Fibroblast of skin of left biceps (primary cell): ENCODE measurements around the gene RCC2.

Experiments
- DNase-seq, 2 experiments: peaks; one replicate each; pipeline ENCODE4 v3.0.0-alpha.2; 2013; ENCODE audit warnings: low read depth in 2 of 2

The RCC2 gene

DNA sequence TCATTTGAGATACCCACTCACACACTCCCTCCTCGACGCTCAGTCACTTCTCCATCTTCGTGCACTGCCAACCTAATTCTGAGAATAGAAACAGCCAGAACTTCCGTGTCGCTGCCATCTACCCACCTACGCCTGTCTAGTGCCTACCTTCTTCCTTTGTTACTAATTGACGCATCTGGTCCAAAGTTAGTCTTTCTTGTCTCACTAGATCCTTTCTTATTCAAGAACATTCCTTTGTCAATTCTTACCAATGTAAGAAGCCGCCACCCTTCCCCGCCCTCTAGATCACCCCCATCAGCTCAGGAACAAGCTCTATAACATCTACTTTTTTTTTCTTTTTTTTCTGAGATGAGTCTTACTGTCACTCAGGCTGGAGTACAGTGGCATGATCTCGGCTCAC, 63.8 kb downstream of the RCC2 start:
- no peak for DNase-seq

DNA sequence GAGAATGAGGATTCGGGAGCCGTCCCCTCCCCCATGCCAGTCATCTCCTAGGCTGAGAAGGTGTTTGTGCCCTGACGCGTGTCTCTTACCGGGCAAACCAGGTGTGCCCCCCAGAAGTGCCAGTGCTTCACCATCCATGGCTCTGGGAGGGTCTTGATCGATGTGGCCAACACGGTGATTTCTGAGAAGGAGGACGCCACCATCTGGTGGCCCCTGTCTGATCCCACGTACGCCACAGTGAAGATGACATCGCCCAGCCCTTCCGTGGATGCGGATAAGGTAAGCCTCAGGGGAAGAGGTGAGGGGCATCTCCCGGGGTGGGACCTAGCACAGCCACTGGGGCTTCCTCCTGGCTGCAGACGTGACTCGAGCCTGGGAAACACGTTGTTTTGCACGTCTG, 66.5 kb downstream of the RCC2 start:
- no peak for DNase-seq

DNA sequence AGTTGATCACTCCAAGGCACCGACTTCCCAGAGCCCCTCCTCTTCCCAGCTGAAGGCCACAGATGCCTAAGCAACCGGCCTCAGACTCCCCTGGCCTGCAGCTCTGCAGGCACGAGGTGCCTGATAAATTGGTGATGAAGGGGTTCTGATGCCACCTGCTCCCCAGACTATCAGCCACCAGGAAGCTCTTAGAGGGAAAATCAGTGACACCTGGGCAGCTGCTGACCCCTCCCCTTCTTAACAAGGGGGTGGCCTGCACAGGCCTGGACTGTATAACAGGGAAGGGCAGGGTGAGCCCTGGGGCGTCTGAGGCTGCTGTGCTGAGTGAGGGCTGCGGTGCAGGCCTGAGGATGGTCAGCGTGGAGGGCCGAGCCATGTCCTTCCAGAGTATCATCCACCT, 67.6 kb downstream of the RCC2 start, which contains the start of gene PADI6:
Gene PADI6, plus strand, starts transcription at position 301 of the 400 bp plus-strand sequence. Its CDS starts 50 bp downstream, at position 351.
- no peak for DNase-seq

DNA sequence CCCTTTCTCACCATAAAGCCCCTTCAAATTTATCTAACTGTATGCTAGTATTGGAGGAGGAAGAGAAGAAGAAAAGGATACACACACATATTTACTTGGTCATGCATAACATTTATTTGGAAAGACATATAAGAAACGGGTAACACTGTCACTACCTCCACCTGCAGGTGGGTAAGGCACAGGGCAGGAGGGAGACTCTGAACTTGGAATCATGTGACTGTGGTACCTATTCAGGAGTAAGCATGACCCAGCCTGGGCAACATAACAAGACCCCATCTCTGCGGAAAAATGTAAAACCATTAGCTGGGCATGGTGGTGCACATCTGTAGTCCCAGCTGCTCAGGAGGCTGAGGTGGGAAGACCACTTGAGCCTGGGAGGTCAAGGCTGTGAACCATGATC, 68.9 kb downstream of the RCC2 start:
- no peak for DNase-seq

DNA sequence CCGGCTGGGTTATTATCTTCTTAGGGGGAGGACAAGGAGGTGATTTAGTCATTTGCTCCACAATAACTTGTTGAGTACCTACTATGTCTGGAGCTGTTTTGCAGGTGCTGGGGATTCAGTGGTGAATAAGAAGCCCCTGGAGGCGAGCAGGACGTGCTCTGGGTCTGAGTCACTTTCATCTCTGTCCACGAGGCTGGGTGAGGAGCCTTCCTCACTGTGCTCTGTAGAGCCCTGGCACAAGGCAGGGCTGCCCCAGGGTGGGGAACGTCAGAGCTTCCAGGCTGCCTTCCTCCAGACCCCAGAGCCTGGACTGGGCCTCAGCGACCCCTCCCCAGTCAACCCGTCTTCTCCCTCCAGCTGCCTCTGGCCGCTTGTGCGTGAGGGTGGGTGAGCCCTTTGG, 70.0 kb downstream of the RCC2 start:
- DNase-seq, result no peak

DNA sequence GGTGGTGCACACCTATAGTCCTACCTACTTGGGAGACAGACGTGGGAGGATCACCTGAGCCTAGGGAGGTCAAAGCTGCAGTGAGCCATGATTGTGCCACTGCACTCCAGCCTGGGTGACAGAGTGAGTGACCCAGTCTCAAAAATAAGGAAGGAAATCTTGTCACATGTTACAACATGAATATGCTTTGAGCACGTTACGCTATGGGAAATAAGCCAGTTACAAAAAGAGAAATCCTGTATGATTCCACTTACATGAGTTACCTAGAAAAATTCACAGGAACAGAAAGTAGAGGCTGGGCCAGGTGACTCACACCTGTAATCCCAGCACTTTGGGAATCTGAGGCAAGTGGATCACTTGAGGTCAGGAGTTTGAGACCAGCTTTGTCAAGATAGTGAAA, 74.2 kb downstream of the RCC2 start:
- DNase-seq, result no peak

DNA sequence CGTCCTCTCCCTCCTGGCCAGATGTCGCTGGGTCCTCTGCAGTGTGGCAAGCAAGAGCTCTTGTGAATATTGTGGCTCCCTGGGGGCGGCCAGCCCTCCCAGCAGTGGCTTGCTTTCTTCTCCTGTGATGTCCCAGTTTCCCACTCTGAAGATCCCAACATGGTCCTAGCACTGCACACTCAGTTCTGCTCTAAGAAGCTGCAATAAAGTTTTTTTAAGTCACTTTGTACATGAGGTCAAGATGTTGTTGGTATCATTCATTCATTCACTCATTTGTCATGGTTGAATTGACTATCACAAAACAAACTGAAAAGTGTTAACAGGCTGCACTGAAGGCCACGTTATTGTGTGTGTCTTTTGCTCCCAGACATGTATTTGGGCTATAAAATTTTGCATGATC, 75.7 kb downstream of the RCC2 start:
- DNase-seq, result no peak

DNA sequence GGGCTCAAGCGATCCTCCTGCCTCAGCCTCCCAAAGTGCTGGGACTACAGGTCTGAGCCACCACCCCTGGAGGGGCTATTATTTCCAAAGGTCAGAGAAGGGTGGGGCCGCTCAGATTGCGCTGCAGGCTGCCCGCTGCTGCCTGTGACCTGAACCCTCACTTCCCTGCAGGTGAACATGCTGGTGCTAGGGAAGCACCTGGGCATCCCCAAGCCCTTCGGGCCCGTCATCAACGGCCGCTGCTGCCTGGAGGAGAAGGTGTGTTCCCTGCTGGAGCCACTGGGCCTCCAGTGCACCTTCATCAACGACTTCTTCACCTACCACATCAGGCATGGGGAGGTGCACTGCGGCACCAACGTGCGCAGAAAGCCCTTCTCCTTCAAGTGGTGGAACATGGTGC, 76.1 kb downstream of the RCC2 start:
- DNase-seq, result no peak

DNA sequence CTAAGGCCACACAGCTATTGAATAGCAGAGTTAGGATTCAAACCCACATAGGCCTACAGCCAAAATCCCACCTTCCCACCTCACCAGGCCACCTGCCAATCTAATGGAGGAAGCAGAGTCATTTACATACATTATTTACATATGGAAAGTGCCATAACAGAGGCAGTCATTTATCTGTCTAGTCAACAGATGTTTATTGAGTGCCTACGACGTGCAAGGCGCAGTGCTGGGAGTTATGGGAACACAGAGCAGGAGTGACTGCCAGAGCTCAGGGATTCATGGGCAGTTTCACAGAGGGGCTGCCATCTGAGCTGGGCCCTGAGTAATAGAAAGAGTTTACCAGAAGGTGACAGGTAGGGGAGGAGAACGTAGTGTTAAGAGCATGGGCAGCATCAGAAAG, 77.8 kb downstream of the RCC2 start:
- no peak for DNase-seq

DNA sequence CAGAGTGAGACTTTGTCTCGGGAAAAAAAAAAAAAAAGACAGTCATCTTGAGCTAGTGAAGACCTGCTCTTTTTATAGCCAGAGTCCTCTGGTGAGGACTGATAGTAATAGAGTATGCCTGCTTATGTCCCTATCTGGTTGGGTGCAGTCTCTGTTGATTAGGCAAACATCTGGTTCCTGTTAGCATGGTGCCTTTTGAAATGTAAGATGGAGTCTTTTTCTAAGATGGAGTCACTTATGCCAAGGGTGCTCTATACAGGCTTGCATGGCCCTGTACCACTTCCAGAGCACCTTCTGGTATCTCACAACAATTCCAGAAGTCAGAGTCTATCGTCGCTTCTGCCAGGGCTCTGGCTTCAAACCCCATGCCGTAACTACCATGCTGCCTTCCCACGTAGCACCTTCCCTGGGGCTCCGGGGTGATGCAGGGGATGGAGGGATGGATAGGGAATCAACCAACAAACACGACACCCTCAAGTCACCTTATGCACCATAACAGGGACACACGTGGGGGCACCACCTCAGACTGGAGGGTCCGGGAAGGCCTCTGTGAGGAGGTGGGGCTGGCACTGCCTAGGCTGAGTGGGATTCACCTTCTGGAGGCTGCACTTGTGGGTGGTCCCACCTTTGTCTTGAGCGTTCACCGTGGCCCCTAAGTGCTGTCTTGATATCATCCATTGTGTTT, 79.1 kb downstream of the RCC2 start:
- DNase-seq, result no peak

DNA sequence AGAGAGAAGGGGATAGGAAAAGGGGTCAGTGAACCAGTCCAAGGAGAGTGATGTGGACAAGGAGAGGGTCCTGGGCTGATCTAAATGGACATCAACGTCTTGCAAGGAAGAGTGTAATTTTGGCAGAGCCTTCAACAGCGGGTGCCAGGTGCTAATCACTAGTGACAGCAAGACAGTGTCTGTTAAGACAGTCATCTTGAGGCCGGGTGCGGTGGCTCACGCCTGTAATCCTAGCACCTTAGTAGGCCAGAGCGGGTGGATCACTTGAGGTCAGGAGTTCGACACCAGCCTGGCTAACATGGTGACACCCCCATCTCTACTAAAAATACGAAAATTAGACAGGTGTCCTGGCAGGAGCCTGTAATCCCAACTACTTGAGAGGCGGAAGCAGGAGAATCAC, 79.7 kb downstream of the RCC2 start:
- DNase-seq, result no peak

DNA sequence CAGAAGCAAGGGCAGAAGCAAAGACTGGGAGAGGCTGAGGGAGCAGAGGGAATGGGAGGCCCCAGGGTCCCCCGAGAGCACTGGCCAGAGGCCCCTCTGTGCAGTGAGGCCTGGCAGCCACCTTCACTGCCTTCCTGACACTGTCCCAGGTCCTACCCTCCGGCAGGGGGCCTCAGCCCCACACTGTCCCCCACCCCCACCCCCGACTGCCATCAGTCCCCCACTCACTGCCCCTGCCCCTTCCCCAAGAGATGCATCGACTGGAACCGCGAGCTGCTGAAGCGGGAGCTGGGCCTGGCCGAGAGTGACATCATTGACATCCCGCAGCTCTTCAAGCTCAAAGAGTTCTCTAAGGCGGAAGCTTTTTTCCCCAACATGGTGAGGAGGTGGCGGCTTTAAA, 80.4 kb downstream of the RCC2 start:
- DNase-seq, result no peak

DNA sequence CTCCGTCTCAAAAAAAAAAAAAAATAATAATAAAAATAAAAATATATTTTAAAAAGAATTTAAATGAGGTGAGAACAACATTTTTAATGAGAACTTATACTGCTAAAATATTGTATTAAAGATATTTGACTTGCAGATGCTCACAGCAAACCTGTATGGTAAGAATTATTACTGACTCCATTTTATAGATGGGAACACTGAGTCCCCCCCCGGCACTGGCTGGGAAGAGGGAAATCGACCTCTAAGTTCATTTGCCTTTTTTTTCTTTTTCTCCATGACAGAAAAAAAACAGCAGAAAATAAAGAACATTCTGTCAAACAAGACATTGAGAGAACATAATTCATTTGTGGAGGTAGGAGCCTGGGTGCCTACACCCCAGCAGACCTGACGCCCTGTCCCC, 80.9 kb downstream of the RCC2 start:
- no peak for DNase-seq
